Ishikawa (cell line): ENCODE results near the gene NAGLU.

Experiments used
- CEBPB ChIP-seq: IDR thresholded peaks from 2 replicates; pipeline ENCODE4 v1.6.1; 2012
- CREB1 ChIP-seq: IDR thresholded peaks from 2 replicates; pipeline ENCODE4 v1.6.1; 2012; ENCODE audit warnings: low read depth
- EGR1 ChIP-seq: IDR thresholded peaks from 2 replicates; pipeline ENCODE4 v1.6.1; 2012
- EP300 ChIP-seq: IDR thresholded peaks from 2 replicates; pipeline ENCODE4 v1.6.1; 2012; ENCODE audit warnings: borderline replicate concordance
- FOXM1 ChIP-seq: IDR thresholded peaks from 2 replicates; pipeline ENCODE4 v1.6.1; 2012; ENCODE audit warnings: low read depth, borderline replicate concordance
- MAX ChIP-seq: IDR thresholded peaks from 2 replicates; pipeline ENCODE4 v1.6.1; 2012
- NFIC ChIP-seq: IDR thresholded peaks from 2 replicates; pipeline ENCODE4 v1.6.1; 2012
- RAD21 ChIP-seq: IDR thresholded peaks from 2 replicates; pipeline ENCODE4 v1.6.1; 2012; ENCODE audit warnings: low read depth
- REST ChIP-seq: IDR thresholded peaks from 2 replicates; pipeline ENCODE4 v1.6.1; 2012; ENCODE audit warnings: low read depth, mild to moderate bottlenecking
- TAF1 ChIP-seq: IDR thresholded peaks from 2 replicates; pipeline ENCODE4 v1.6.1; 2012; ENCODE audit warnings: low read depth, mild to moderate bottlenecking
- TCF12 ChIP-seq: IDR thresholded peaks from 2 replicates; pipeline ENCODE4 v1.6.1; 2012; ENCODE audit warnings: low read depth
- TEAD4 ChIP-seq: IDR thresholded peaks from 2 replicates; pipeline ENCODE4 v1.6.1; 2012
- USF1 ChIP-seq: IDR thresholded peaks from 2 replicates; pipeline ENCODE4 v1.6.1; 2012
- YY1 ChIP-seq: IDR thresholded peaks from 2 replicates; pipeline ENCODE4 v1.6.1; 2012; ENCODE audit warnings: low read depth
- ZBTB7A ChIP-seq: IDR thresholded peaks from 2 replicates; pipeline ENCODE4 v1.6.1; 2012; ENCODE audit warnings: low read depth

The NAGLU gene

GRCh38 chr17:42531455-42532354, 4.3 kb upstream of the NAGLU start:
- TF ChIP-seq MAX (peak; percentile 71), EGR1 (no peak), RAD21 (peak; percentile 23; the same call in 1 of the 2 replicates)

- TF ChIP-seq TAF1 (no peak), NFIC (no peak), MAX (no peak; the same call in 1 of the 2 replicates), EGR1 (no peak), FOXM1 (no peak), USF1 (no peak), ZBTB7A (no peak), EP300 (no peak), REST (no peak), CEBPB (no peak), RAD21 (no peak)
Measured at GRCh38 chr17:42535155-42536047, 640 bp upstream of the NAGLU start.

- TF ChIP-seq EGR1 (no peak), FOXM1 (no peak), CEBPB (no peak), MAX (peak; percentile 78), REST (no peak), TEAD4 (no peak), TAF1 (no peak), TCF12 (peak; percentile 45; the same call in 1 of the 2 replicates), EP300 (no peak), ZBTB7A (no peak), CREB1 (no peak), YY1 (no peak), USF1 (peak; percentile 69), NFIC (peak; percentile 72; the same call in 1 of the 2 replicates), RAD21 (no peak)
Measured at GRCh38 chr17:42536372-42537155, 523 bp downstream of the NAGLU start.

GRCh38 chr17:42537156-42537805, 1.2 kb downstream of the NAGLU start:
- no peak for TF ChIP-seq NFIC
- TF ChIP-seq EP300 = no peak
- no peak for TF ChIP-seq CREB1
- TF ChIP-seq ZBTB7A = no peak
- no peak for TF ChIP-seq YY1
- TF ChIP-seq TEAD4 = no peak
- no peak for TF ChIP-seq CEBPB
- no peak for TF ChIP-seq TCF12
- TF ChIP-seq TAF1 = no peak
- no peak for TF ChIP-seq RAD21
- no peak for TF ChIP-seq USF1
- TF ChIP-seq EGR1 = no peak
- no peak for TF ChIP-seq REST
- TF ChIP-seq MAX = no peak
- TF ChIP-seq FOXM1 = no peak
